ENCODE data around the gene MICAL3.

Gene MICAL3

GRCh38 chr22:17804331-17805080 lies 219.9 kb downstream of the MICAL3 start:
- no peaks in the 10 kb centered on the region for H3K79me1 ChIP-seq (ENCODE audit: low read length)
- no peak overlapping the region for H2BK5ac ChIP-seq (ENCODE audit: low read length)
- H4K8ac ChIP-seq (ENCODE audit: low read depth, low read length), result no peak overlapping the region
- no peak overlapping the region for H3K18ac ChIP-seq (ENCODE audit: low read length)
- no peak overlapping the region for H3K4me3 ChIP-seq (ENCODE audit: low read length)
- H3K56ac ChIP-seq (ENCODE audit: low read length), result peak overlapping the region; percentile 51
- H3K27me3 ChIP-seq (ENCODE audit: insufficient read depth, low read length, poor library complexity), result no peaks in the 10 kb centered on the region
- no peak overlapping the region for H3K4ac ChIP-seq (ENCODE audit: low read depth, low read length)
- H2AK5ac ChIP-seq (ENCODE audit: low read length), result no peak overlapping the region
- H3K79me2 ChIP-seq (ENCODE audit: control insufficient read depth, insufficient read depth, low read length), result no peaks in the 10 kb centered on the region
- no peak overlapping the region for H3K9ac ChIP-seq (ENCODE audit: low read length)
- no peak overlapping the region for H3K27ac ChIP-seq (ENCODE audit: low read depth, low read length)
- peak; percentile 61 for DNase-seq
- H3K4me1 ChIP-seq (ENCODE audit: control insufficient read depth, low read depth, low read length), result no peaks in the 10 kb centered on the region
- H2BK120ac ChIP-seq (ENCODE audit: low read depth, low read length), result no peak overlapping the region
- no peak overlapping the region for H4K5ac ChIP-seq (ENCODE audit: low read length)
- H2BK15ac ChIP-seq (replicated peaks; ENCODE audit: low read depth), result no peak overlapping the region
- H3K36me3 ChIP-seq (ENCODE audit: control insufficient read depth, insufficient read depth, low read length), result peaks cover 2% of the 10 kb centered on the region
- H3K23ac ChIP-seq (ENCODE audit: low read length), result no peak overlapping the region
- H3K4me2 ChIP-seq (ENCODE audit: low read length), result no peak overlapping the region
- no CpG with 5 or more reads among the region's 22 CpGs for WGBS (ENCODE audit: extremely low coverage, insufficient coverage, low lambda C conversion rate)

GRCh38 chr22:17803609-17804270 lies 220.6 kb downstream of the MICAL3 start:
- H3K18ac ChIP-seq (ENCODE audit: low read length), result no peak overlapping the region
- H2AK5ac ChIP-seq (ENCODE audit: low read length), result no peak overlapping the region
- no peaks in the 10 kb centered on the region for H3K27me3 ChIP-seq (ENCODE audit: insufficient read depth, low read length, poor library complexity)
- no peak overlapping the region for H3K23ac ChIP-seq (ENCODE audit: low read length)
- no peak overlapping the region for H3K9ac ChIP-seq (ENCODE audit: low read length)
- DNase-seq, result peak; percentile 15
- H4K5ac ChIP-seq (ENCODE audit: low read length), result no peak overlapping the region
- H3K4me3 ChIP-seq (ENCODE audit: low read length), result no peak overlapping the region
- H2BK120ac ChIP-seq (ENCODE audit: low read depth, low read length), result no peak overlapping the region
- no peak overlapping the region for H4K8ac ChIP-seq (ENCODE audit: low read depth, low read length)
- H3K36me3 ChIP-seq (ENCODE audit: control insufficient read depth, insufficient read depth, low read length), result peaks cover 2% of the 10 kb centered on the region
- no peak overlapping the region for H3K27ac ChIP-seq (ENCODE audit: low read depth, low read length)
- H2BK5ac ChIP-seq (ENCODE audit: low read length), result no peak overlapping the region
- no peak overlapping the region for H2BK15ac ChIP-seq (replicated peaks; ENCODE audit: low read depth)
- H3K79me2 ChIP-seq (ENCODE audit: control insufficient read depth, insufficient read depth, low read length), result no peaks in the 10 kb centered on the region
- H3K4me1 ChIP-seq (ENCODE audit: control insufficient read depth, low read depth, low read length), result no peaks in the 10 kb centered on the region
- H3K4ac ChIP-seq (ENCODE audit: low read depth, low read length), result no peak overlapping the region
- no CpG with 5 or more reads among the region's 20 CpGs for WGBS (ENCODE audit: extremely low coverage, insufficient coverage, low lambda C conversion rate)
- H3K56ac ChIP-seq (ENCODE audit: low read length), result no peak overlapping the region
- H3K79me1 ChIP-seq (ENCODE audit: low read length), result no peaks in the 10 kb centered on the region
- H3K4me2 ChIP-seq (ENCODE audit: low read length), result no peak overlapping the region

GRCh38 chr22:17802822-17803221 lies 221.5 kb downstream of the MICAL3 start:
- no peak overlapping the region for H3K4ac ChIP-seq (ENCODE audit: low read depth, low read length)
- no CpG with 5 or more reads among the region's 2 CpGs for WGBS (ENCODE audit: extremely low coverage, insufficient coverage, low lambda C conversion rate)
- H3K27me3 ChIP-seq (ENCODE audit: insufficient read depth, low read length, poor library complexity), result no peaks in the 10 kb centered on the region
- H3K4me3 ChIP-seq (ENCODE audit: low read length), result no peak overlapping the region
- H2BK15ac ChIP-seq (replicated peaks; ENCODE audit: low read depth), result no peak overlapping the region
- no peak overlapping the region for H3K27ac ChIP-seq (ENCODE audit: low read depth, low read length)
- no peak overlapping the region for H3K23ac ChIP-seq (ENCODE audit: low read length)
- H3K79me2 ChIP-seq (ENCODE audit: control insufficient read depth, insufficient read depth, low read length), result no peaks in the 10 kb centered on the region
- no peak overlapping the region for H4K8ac ChIP-seq (ENCODE audit: low read depth, low read length)
- no peak overlapping the region for H3K9ac ChIP-seq (ENCODE audit: low read length)
- no peak overlapping the region for H3K56ac ChIP-seq (ENCODE audit: low read length)
- H4K5ac ChIP-seq (ENCODE audit: low read length), result no peak overlapping the region
- H3K36me3 ChIP-seq (ENCODE audit: control insufficient read depth, insufficient read depth, low read length), result peaks cover 2% of the 10 kb centered on the region
- H3K4me1 ChIP-seq (ENCODE audit: control insufficient read depth, low read depth, low read length), result no peaks in the 10 kb centered on the region
- H2AK5ac ChIP-seq (ENCODE audit: low read length), result no peak overlapping the region
- no peak overlapping the region for H2BK5ac ChIP-seq (ENCODE audit: low read length)
- no peak overlapping the region for H3K4me2 ChIP-seq (ENCODE audit: low read length)
- no peak overlapping the region for H2BK120ac ChIP-seq (ENCODE audit: low read depth, low read length)
- DNase-seq, result no peak
- H3K79me1 ChIP-seq (ENCODE audit: low read length), result no peaks in the 10 kb centered on the region
- no peak overlapping the region for H3K18ac ChIP-seq (ENCODE audit: low read length)

- Histone ChIP-seq H3K4ac (ENCODE audit: low read depth, low read length) (no peak overlapping the region), H3K18ac (ENCODE audit: low read length) (no peak overlapping the region), H3K9ac (ENCODE audit: low read length) (no peak overlapping the region), H3K4me3 (ENCODE audit: low read length) (no peak overlapping the region), H3K56ac (ENCODE audit: low read length) (no peak overlapping the region), H3K27me3 (ENCODE audit: insufficient read depth, low read length, poor library complexity) (no peaks in the 10 kb centered on the region), H2BK15ac (replicated peaks; ENCODE audit: low read depth) (no peak overlapping the region), H4K5ac (ENCODE audit: low read length) (no peak overlapping the region), H2BK5ac (ENCODE audit: low read length) (no peak overlapping the region), H3K23ac (ENCODE audit: low read length) (no peak overlapping the region), H2BK120ac (ENCODE audit: low read depth, low read length) (no peak overlapping the region), H3K79me1 (ENCODE audit: low read length) (no peaks in the 10 kb centered on the region), H4K8ac (ENCODE audit: low read depth, low read length) (no peak overlapping the region), H3K4me2 (ENCODE audit: low read length) (no peak overlapping the region), H3K4me1 (ENCODE audit: control insufficient read depth, low read depth, low read length) (no peaks in the 10 kb centered on the region), H2AK5ac (ENCODE audit: low read length) (no peak overlapping the region), H3K79me2 (ENCODE audit: control insufficient read depth, insufficient read depth, low read length) (no peaks in the 10 kb centered on the region), H3K27ac (ENCODE audit: low read depth, low read length) (no peak overlapping the region), H3K36me3 (ENCODE audit: control insufficient read depth, insufficient read depth, low read length) (peaks cover 2% of the 10 kb centered on the region)
- WGBS (ENCODE audit: extremely low coverage, insufficient coverage, low lambda C conversion rate), result no CpG with 5 or more reads among the region's 10 CpGs
- DNase-seq, result no peak
Measured at GRCh38 chr22:17802411-17802810, 221.9 kb downstream of the MICAL3 start.

- no peak for DNase-seq
- Histone ChIP-seq H3K79me1 (ENCODE audit: low read length) (no peaks in the 10 kb centered on the region), H3K4me1 (ENCODE audit: control insufficient read depth, low read depth, low read length) (no peaks in the 10 kb centered on the region), H3K18ac (ENCODE audit: low read length) (no peak overlapping the region), H2BK15ac (replicated peaks; ENCODE audit: low read depth) (no peak overlapping the region), H3K23ac (ENCODE audit: low read length) (peak overlapping the region; percentile 66), H2BK120ac (ENCODE audit: low read depth, low read length) (no peak overlapping the region), H3K4me3 (ENCODE audit: low read length) (no peak overlapping the region), H4K8ac (ENCODE audit: low read depth, low read length) (no peak overlapping the region), H2BK5ac (ENCODE audit: low read length) (no peak overlapping the region), H3K4me2 (ENCODE audit: low read length) (no peak overlapping the region), H4K5ac (ENCODE audit: low read length) (no peak overlapping the region), H2AK5ac (ENCODE audit: low read length) (no peak overlapping the region), H3K56ac (ENCODE audit: low read length) (no peak overlapping the region), H3K79me2 (ENCODE audit: control insufficient read depth, insufficient read depth, low read length) (no peaks in the 10 kb centered on the region), H3K4ac (ENCODE audit: low read depth, low read length) (no peak overlapping the region), H3K27ac (ENCODE audit: low read depth, low read length) (no peak overlapping the region), H3K9ac (ENCODE audit: low read length) (no peak overlapping the region), H3K27me3 (ENCODE audit: insufficient read depth, low read length, poor library complexity) (no peaks in the 10 kb centered on the region), H3K36me3 (ENCODE audit: control insufficient read depth, insufficient read depth, low read length) (no peaks in the 10 kb centered on the region)
- WGBS (ENCODE audit: extremely low coverage, insufficient coverage, low lambda C conversion rate), result no CpG with 5 or more reads among the region's 23 CpGs
Measured at GRCh38 chr22:17797721-17798559, 226.4 kb downstream of the MICAL3 start.

All from mesendoderm (in vitro differentiated cells).